H1 (cell line): Measurements from ENCODE around the gene SOCS4.

ENCODE experiments used
- BRCA1 ChIP-seq: IDR thresholded peaks from 2 replicates; pipeline ENCODE4 v1.6.1; 2012; ENCODE audit warnings: low read depth, low read length, improper control_type of control experiment
- CEBPB ChIP-seq: IDR thresholded peaks from 2 replicates; pipeline ENCODE4 v1.6.1; 2012; ENCODE audit warnings: low read depth, low read length
- CTCF ChIP-seq, 3 experiments: IDR thresholded peaks; 1 replicate in 2 of 3; 2 replicates in 1 of 3; pipeline versions ENCODE4 v1.5.1 to v1.6.1; 2011; ENCODE audit warnings: low read length in 3 of 3, mild to moderate bottlenecking in 3 of 3, inconsistent platforms in 2 of 3, low read depth in 1 of 3, moderate library complexity in 1 of 3; ENCODE audit not compliant: insufficient read depth in 1 of 3; ENCODE audit errors: control extremely low read depth in 1 of 3
- EP300 ChIP-seq, 2 experiments: IDR thresholded peaks; 1 replicate in 1 of 2; 2 replicates in 1 of 2; pipeline ENCODE4 v1.6.1; 2011 to 2012; ENCODE audit warnings: low read depth in 2 of 2, low read length in 2 of 2, mild to moderate bottlenecking in 2 of 2, borderline replicate concordance in 1 of 2, inconsistent platforms in 1 of 2, moderate library complexity in 1 of 2
- EZH2 ChIP-seq: fragments of 200-600 bp; sonication (generic); IDR thresholded peaks from 2 replicates; pipeline ENCODE4 v1.7.1; 2012; ENCODE audit warnings: low read depth, mild to moderate bottlenecking, moderate library complexity, low read length, inconsistent platforms; ENCODE audit not compliant: severe bottlenecking
- NANOG ChIP-seq: IDR thresholded peaks from 2 replicates; pipeline ENCODE4 v1.6.1; 2011; ENCODE audit warnings: low read length, low read depth, mild to moderate bottlenecking, inconsistent platforms; ENCODE audit not compliant: insufficient read depth, poor library complexity, severe bottlenecking
- POLR2A ChIP-seq, 2 experiments: IDR thresholded peaks; 1 replicate in 1 of 2; 2 replicates in 1 of 2; pipeline ENCODE4 v1.6.1; 2011; ENCODE audit warnings: low read depth in 2 of 2, low read length in 2 of 2, mild to moderate bottlenecking in 2 of 2; ENCODE audit errors: control extremely low read depth in 1 of 2
- POLR2AphosphoS5 ChIP-seq: IDR thresholded peaks from 2 replicates; pipeline ENCODE4 v1.6.1; 2011; ENCODE audit warnings: low read depth, low read length
- RAD21 ChIP-seq, 2 experiments: IDR thresholded peaks in 1 of 2; conservative IDR thresholded peaks in 1 of 2; 2 replicates each; pipeline ENCODE4 v1.6.1; 2011; ENCODE audit warnings: low read depth in 2 of 2, low read length in 2 of 2, improper control_type of control experiment in 1 of 2, inconsistent platforms in 1 of 2, mild to moderate bottlenecking in 1 of 2, moderate library complexity in 1 of 2
- SP1 ChIP-seq: IDR thresholded peaks from 2 replicates; pipeline ENCODE4 v1.6.1; 2011; ENCODE audit warnings: low read depth, low read length
- ZNF274 ChIP-seq: IDR thresholded peaks from 2 replicates; pipeline ENCODE4 v1.7.0; 2012; ENCODE audit warnings: low read length, borderline replicate concordance; ENCODE audit errors: extremely low read depth
- TF ChIP-seq, protein P1 (sequence below): IDR thresholded peaks from 2 replicates; pipeline ENCODE4 v1.6.1; 2011; ENCODE audit warnings: low read length, improper control_type of control experiment

DNA sequence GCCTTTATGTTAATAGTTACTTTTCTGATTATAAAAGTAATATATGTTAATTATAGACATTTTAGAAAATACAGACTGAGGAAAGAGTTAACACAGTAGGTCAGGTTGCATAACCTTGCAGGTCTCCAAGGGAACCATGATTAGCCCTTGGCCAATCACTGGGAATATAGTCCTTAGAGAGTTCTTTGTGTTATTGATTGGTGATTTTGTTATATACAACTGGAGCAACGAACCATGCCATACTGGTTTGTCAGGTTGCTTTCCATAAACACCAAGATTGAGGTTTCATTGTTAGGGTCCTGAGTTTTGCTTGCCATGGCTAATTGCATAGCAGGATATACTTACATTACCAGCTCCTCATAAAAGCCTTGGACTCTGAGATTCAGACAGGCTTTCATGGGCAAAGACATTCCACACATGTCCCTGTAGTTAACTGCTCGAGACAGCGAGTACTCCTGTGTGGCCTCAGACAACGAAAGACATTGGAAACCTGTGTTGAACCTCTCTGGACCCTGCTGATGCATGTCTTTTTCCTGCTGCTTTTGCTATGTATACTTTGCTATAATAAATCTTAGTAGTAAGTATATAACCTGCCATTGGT lies 58.1 kb downstream of the SOCS4 start:
- no peak for TF ChIP-seq RAD21 (IDR thresholded peaks at IDR 0.05 in 1 of 2, conservative IDR thresholded peaks at IDR 0.05 in 1 of 2; ENCODE audit: low read depth in 2 of 2, low read length in 2 of 2)
- TF ChIP-seq CEBPB = no peak
- TF ChIP-seq SP1 = no peak
- TF ChIP-seq CTCF (IDR thresholded peaks at IDR 0.05; ENCODE audit: control extremely low read depth in 1 of 3, insufficient read depth in 1 of 3, low read depth in 1 of 3, low read length in 3 of 3) = no peak
- no peak for TF ChIP-seq EZH2
- no peak for TF ChIP-seq POLR2AphosphoS5
- TF ChIP-seq NANOG = no peak
- TF ChIP-seq, protein P1, sequence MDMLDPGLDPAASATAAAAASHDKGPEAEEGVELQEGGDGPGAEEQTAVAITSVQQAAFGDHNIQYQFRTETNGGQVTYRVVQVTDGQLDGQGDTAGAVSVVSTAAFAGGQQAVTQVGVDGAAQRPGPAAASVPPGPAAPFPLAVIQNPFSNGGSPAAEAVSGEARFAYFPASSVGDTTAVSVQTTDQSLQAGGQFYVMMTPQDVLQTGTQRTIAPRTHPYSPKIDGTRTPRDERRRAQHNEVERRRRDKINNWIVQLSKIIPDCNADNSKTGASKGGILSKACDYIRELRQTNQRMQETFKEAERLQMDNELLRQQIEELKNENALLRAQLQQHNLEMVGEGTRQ = no peak
- TF ChIP-seq POLR2A (IDR thresholded peaks at IDR 0.05; ENCODE audit: control extremely low read depth in 1 of 2, low read depth in 2 of 2, low read length in 2 of 2) = no peak
- no peak for TF ChIP-seq ZNF274
- TF ChIP-seq EP300 (IDR thresholded peaks at IDR 0.05; ENCODE audit: borderline replicate concordance in 1 of 2, low read depth in 2 of 2, low read length in 2 of 2) = no peak
- TF ChIP-seq BRCA1 = no peak
